Gastrocnemius medialis (tissue), 4 donors: ENCODE data around the gene CDK13. TPM values are rescaled to one million over a fixed set of nuclear protein-coding genes. Genes with fewer than 3 reads are reported as not detected.
"Not testable (repeated sequence)": the region's sequence is repeated elsewhere in the genome, so short reads cannot be mapped to it uniquely, and the experiment has no call there.

Experiments
- ATAC-seq, 2 donors: fragments of 150-250 bp; one replicate each; pipeline ENCODE4 v1.9.1; 2016
- DNase-seq, 2 donors: peaks; one replicate each; pipeline ENCODE4 v3.0.0-alpha.2; 2019
- H3K27ac ChIP-seq, 4 donors: fragments of 200-600 bp; sonication (generic); 1 replicate in 1 of 4; 2 replicates in 3 of 4; pipeline ENCODE4 v1.5.1; 2016 to 2018; ENCODE audit warnings: mild to moderate bottlenecking in 2 of 4, moderate library complexity in 1 of 4
- H3K27me3 ChIP-seq, 3 donors: fragments of 200-600 bp; sonication (generic) in 2 of 3; 1 replicate in 1 of 3; 2 replicates in 2 of 3; pipeline versions ENCODE4 v1.5.1 to v1.6.0; 2016 to 2019; ENCODE audit warnings: mild to moderate bottlenecking in 1 of 3, moderate library complexity in 1 of 3
- H3K36me3 ChIP-seq, 2 donors: fragments of 200-600 bp; sonication (generic) in 1 of 2; one replicate each; pipeline ENCODE4 v1.5.1; 2017 to 2018
- H3K4me1 ChIP-seq, 2 donors: fragments of 200-600 bp; sonication (generic) in 1 of 2; one replicate each; pipeline ENCODE4 v1.5.1; 2016 to 2017; ENCODE audit warnings: mild to moderate bottlenecking in 2 of 2
- H3K4me3 ChIP-seq, 4 donors: fragments of 200-600 bp; sonication (generic) in 3 of 4; 1 replicate in 1 of 4; 2 replicates in 3 of 4; pipeline ENCODE4 v1.5.1; 2016 to 2019; ENCODE audit warnings: mild to moderate bottlenecking in 2 of 4
- H3K9me3 ChIP-seq, 3 donors: fragments of 200-600 bp; sonication (generic) in 2 of 3; 1 replicate in 1 of 3; 2 replicates in 2 of 3; pipeline ENCODE4 v1.5.1; 2016 to 2019
- POLR2A ChIP-seq, 2 donors: fragments of 450-650 bp; IDR thresholded peaks; one replicate each; pipeline ENCODE4 v1.6.1; 2017; ENCODE audit warnings: antibody characterized with exemption in 2 of 2, mild to moderate bottlenecking in 2 of 2, moderate library complexity in 2 of 2
- in situ Hi-C, 4 donors: fragments of 200-750 bp; cut with MboI; loops; one replicate each; pipeline versions ENCODE4 v1.15.0 to v1.8.0; 2017; ENCODE audit warnings: low sequenced_read_pairs in 4 of 4
- intact Hi-C: fragments of 100-400 bp; cut with DNase I; formaldehyde crosslinking; loops from one replicate; pipeline ENCODE4 v1.15.1; 2023; ENCODE audit warnings: low total_unique reads
- total RNA-seq, 4 donors: library from RNA; depleted of rRNA; stranded (reverse); fragments of >200 nt; gene quantifications; one replicate each; pipeline versions ENCODE4 v1.1.0 to v1.2.3, GENCODE V29; 2016
- TF ChIP-seq, protein P1 (sequence below), 5 experiments: fragments of 450-650 bp in 3 of 5; fragments of 200-600 bp in 2 of 5; sonication (generic) in 2 of 5; IDR thresholded peaks in 4 of 5; conservative IDR thresholded peaks in 1 of 5; 1 replicate in 4 of 5; 2 replicates in 1 of 5; pipeline ENCODE4 v1.5.1; 2016 to 2019; ENCODE audit warnings: antibody characterized with exemption in 5 of 5, mild to moderate bottlenecking in 3 of 5, moderate library complexity in 3 of 5

CDK13 gene
- total RNA-seq, 4 donors from 2014 or later, result 25.0 to 50.8 (median 29.4) TPM

DNA sequence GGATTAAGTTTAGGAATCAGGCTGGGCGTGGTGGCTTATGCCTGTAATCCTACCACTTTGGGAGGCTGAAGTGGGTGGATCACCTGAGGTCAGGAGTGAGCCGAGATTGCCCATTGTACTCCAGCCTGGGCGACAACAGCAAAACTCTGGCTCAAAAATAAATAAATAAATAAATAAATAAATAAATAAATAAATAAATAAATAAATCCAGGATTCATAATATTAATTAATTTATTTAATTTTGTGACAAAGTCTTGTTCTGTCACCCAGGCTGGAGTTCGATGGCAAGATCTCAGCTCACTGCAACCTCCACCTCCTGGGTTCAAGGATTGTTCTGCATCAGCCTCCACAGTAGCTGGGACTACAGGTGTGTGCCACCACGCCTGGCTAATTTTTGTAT lies 188.9 kb downstream of the CDK13 start:
- Histone ChIP-seq H3K36me3 (no peaks in the 10 kb centered on the region), H3K4me3 (no peak overlapping the region), H3K27ac (no peak overlapping the region), H3K4me1 (peaks cover 4% of the 10 kb centered on the region in 2 donors), H3K27me3 (no peaks in the 10 kb centered on the region), H3K9me3 (no peaks in the 10 kb centered on the region)
- ATAC-seq (no peak), DNase-seq (no peak)
- intact Hi-C loops (loop anchor here (10.0 kb wide), 1 partner anchor 574 kb away; the partner anchor contains the start of gene YAE1), in situ Hi-C loops (loop anchor here in 1 of 4 donors (10.0 kb wide), 1 partner anchor 244 kb away; no protein-coding TSS in a partner anchor)
- TF ChIP-seq, protein P1, sequence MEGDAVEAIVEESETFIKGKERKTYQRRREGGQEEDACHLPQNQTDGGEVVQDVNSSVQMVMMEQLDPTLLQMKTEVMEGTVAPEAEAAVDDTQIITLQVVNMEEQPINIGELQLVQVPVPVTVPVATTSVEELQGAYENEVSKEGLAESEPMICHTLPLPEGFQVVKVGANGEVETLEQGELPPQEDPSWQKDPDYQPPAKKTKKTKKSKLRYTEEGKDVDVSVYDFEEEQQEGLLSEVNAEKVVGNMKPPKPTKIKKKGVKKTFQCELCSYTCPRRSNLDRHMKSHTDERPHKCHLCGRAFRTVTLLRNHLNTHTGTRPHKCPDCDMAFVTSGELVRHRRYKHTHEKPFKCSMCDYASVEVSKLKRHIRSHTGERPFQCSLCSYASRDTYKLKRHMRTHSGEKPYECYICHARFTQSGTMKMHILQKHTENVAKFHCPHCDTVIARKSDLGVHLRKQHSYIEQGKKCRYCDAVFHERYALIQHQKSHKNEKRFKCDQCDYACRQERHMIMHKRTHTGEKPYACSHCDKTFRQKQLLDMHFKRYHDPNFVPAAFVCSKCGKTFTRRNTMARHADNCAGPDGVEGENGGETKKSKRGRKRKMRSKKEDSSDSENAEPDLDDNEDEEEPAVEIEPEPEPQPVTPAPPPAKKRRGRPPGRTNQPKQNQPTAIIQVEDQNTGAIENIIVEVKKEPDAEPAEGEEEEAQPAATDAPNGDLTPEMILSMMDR (IDR thresholded peaks at IDR 0.05 in 4 of 5, conservative IDR thresholded peaks at IDR 0.05 in 1 of 5), result no peak
- no peak for TF ChIP-seq POLR2A (IDR thresholded peaks at IDR 0.05)

DNA sequence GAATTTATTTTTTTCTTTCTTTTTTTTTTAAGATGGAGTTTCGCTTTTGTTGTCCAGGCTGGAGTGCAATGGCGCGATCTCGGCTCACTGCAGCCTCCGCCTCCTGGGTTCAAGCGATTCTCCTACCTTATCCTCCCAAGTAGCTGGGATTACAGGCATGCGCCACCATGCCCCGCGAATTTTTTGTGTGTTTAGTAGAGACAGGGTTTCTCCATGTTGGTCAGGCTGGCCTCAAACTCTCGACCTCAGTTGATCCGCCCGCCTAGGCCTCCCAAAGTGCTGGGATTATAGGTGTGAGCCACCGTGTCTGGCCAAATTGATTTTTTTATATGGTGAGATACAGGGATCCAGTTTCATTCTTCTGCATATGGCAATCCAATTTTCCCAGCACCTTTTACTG lies 189.8 kb downstream of the CDK13 start:
- not testable (repeated sequence) for H3K4me1 ChIP-seq, H3K27ac ChIP-seq, ATAC-seq, H3K9me3 ChIP-seq, H3K36me3 ChIP-seq, H3K4me3 ChIP-seq, H3K27me3 ChIP-seq, DNase-seq
- intact Hi-C loops, result loop anchor here (10.0 kb wide), 1 partner anchor 575 kb away; the partner anchor contains the start of gene YAE1
- in situ Hi-C loops, result loop anchor here in 1 of 4 donors (10.0 kb wide), 1 partner anchor 245 kb away; no protein-coding TSS in a partner anchor

DNA sequence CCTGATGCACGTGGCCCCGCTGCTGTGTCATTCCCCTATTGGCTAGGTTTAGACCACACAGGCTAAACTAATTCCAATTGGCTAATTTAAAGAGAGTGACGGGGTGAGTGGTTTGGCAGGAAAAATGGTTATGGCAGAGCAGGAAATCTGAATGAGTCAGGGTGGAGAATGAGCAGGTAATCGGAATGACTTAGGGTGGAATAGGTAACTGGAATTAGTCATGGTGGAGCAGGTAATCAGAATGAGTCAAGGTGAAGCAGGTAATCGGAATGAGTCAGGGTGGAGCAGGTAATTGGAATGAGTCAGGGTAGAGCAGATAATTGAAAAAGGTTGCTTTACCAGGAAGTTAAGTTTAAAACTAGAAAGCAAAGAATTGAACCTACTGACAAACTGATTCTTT lies 191.9 kb downstream of the CDK13 start:
- H3K4me1 ChIP-seq, in situ Hi-C loops, H3K27me3 ChIP-seq: not testable (repeated sequence)

DNA sequence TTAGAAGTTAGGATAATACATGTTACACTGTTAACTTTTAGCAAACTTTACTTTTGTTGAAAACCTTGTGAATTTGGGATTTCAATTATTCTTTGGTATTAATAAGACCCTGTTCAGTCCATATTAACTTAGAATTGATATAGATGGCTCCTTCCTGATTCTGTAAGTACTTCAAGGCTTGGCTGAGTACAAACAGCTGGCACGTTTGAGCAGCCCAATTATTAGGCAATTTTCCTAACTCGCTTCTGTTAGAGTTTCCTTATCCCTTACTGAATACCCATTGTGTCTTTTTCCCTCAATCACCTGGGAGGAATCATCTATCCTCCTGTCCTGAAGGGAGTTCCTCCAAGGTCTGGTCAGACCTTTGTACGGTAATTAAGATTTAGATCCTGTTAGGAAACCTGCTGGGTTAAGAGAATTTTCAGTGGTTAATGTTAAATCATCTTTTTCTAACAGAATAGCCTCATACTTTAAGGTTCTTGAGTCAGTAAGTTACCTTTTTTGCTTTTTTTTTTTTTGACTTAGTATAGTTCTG lies 195.6 kb downstream of the CDK13 start:
- DNase-seq, H3K4me3 ChIP-seq, H3K27me3 ChIP-seq, H3K4me1 ChIP-seq, H3K36me3 ChIP-seq, H3K27ac ChIP-seq, ATAC-seq, intact Hi-C loops, H3K9me3 ChIP-seq, in situ Hi-C loops: not testable (repeated sequence)

More for the DNA sequence above, 191.9 kb downstream of the CDK13 start:
- intact Hi-C loops, ATAC-seq, DNase-seq, H3K9me3 ChIP-seq, H3K36me3 ChIP-seq, H3K4me3 ChIP-seq, H3K27ac ChIP-seq: not testable (repeated sequence)

DNA sequence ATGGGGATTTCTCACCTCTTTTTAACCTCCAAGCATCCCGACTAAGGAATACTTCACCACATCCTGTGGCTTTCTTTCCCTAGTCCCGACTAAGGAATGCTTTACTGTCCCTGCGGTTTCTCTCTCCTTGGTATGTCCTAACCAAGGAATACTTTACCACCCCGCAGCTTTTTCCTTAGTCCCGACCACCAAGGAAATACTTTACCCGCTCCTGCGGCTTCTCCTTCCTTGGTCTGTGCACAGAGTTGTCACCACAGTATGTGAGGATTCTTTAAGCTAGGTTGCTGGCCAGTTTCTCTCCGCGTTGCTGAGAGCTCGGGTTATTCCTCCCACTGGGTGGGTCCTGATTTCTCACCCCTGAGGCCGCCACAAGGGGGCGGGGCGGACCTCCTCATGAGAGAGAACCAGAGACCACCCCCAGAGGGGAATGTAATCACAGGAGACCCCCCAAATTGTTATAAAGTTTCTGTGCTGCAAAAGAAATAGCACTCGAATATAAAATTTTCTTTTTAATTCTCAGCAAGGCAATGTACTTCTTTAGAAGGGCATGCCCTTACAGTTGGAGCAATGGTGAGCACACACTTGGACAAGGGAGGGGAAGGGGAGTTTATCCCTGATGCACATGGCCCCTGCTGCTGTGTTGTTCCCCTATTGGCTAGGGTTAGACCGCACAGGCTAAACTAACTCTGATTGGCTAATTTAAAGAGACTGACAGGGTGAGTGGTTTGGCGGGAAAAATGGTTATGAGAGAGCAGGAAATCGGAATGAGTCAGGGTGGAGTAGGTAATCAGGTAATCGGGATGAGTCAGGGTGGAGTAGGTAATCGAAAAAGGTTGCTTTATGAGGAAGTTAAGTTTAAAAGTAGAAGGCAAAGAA lies 197.6 kb downstream of the CDK13 start:
- DNase-seq (no peak), ATAC-seq (no peak)
- Histone ChIP-seq H3K36me3 (no peaks in the 10 kb centered on the region), H3K4me1 (no peaks in the 10 kb centered on the region), H3K4me3 (no peak overlapping the region), H3K9me3 (no peaks in the 10 kb centered on the region), H3K27ac (no peak overlapping the region), H3K27me3 (no peaks in the 10 kb centered on the region)
- in situ Hi-C loops (no loop called here), intact Hi-C loops (no loop called here)
- no peak for TF ChIP-seq POLR2A (IDR thresholded peaks at IDR 0.05)
- TF ChIP-seq, protein P1 (IDR thresholded peaks at IDR 0.05 in 4 of 5, conservative IDR thresholded peaks at IDR 0.05 in 1 of 5), result no peak

DNA sequence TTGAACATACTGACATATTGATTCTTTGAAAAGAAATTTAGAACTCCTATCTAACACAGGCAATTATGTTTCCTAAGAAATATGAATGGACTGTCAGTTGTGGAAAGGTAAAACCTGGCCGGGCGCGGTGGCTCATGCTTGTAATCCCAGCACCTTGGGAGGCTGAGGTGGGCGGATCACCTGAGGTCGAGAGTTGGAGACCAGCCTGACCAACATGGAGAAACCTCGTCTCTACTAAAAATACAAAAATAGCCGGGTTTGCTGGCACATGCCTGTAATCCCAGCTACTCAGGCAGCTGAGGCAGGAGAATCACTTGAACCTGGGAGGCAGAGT lies 198.2 kb downstream of the CDK13 start:
- H3K4me3 ChIP-seq, H3K36me3 ChIP-seq, intact Hi-C loops, DNase-seq, H3K27me3 ChIP-seq, H3K4me1 ChIP-seq, H3K9me3 ChIP-seq, H3K27ac ChIP-seq, ATAC-seq, in situ Hi-C loops: not testable (repeated sequence)
